Measurements from ENCODE around the gene GDF15.
A peak's percentile ranks its signal among the peaks of the same experiment; 100 is the strongest.
"Not testable (repeated sequence)": the region's sequence is repeated elsewhere in the genome, so short reads cannot be mapped to it uniquely, and the experiment has no call there.

The GDF15 gene

GRCh38 chr19:18399008-18399407 lies 13.1 kb downstream of the GDF15 start:
- Histone ChIP-seq H3K4me3 (peak overlapping the region in 1 of 10 experiments; percentile 97; a peak in 1 of 20 replicates), H3K4me2 (peak overlapping the region in 3 of 11 experiments; percentile 95 to 99 (median 99); a peak in 6 of 22 replicates), H3K4me1 (peaks cover 28 to 100% (median 54%) of the 10 kb centered on the region in 10 experiments), H3K9ac (peak overlapping the region in 3 of 11 experiments; percentile 77 to 86 (median 82); a peak in 5 of 22 replicates), H3K27ac (peak overlapping the region in 4 of 11 experiments; percentile 22 to 85 (median 82); a peak in 7 of 22 replicates), H3K36me3 (peaks cover 0 to 33% (median 0%) of the 10 kb centered on the region in 11 experiments; a peak in 6 of 22 replicates), H3K27me3 (peaks cover 0 to 9% (median 0%) of the 10 kb centered on the region in 11 experiments; a peak in 3 of 22 replicates), H4K20me1 (peaks cover 0 to 20% (median 0%) of the 10 kb centered on the region in 11 experiments; a peak in 4 of 22 replicates), H3K9me3 (replicated peaks in 1 of 11) (no peaks in the 10 kb centered on the region)
- TF ChIP-seq Cebpa-rat (IDR thresholded peaks at IDR 0.05), result no peak

- H3K36me3 ChIP-seq, result peaks cover 0 to 6% (median 0%) of the 10 kb centered on the region in 11 experiments; a peak in 4 of 22 replicates
Observed at GRCh38 chr19:18401580-18402112, 15.7 kb downstream of the GDF15 start.

GRCh38 chr19:18402455-18403248 lies 16.7 kb downstream of the GDF15 start:
- H4K20me1 ChIP-seq; H3K27me3 ChIP-seq; H3K36me3 ChIP-seq; H3K9me3 ChIP-seq (replicated peaks in 1 of 11): not testable (repeated sequence)
- peak overlapping the region; percentile 56 to 95 (median 74) for H3K4me2 ChIP-seq
- peak overlapping the region; percentile 49 to 84 (median 66) for H3K9ac ChIP-seq
- H3K4me1 ChIP-seq, result peaks cover 34 to 76% (median 54%) of the 10 kb centered on the region in 10 experiments
- peak overlapping the region in 5 of 10 experiments; percentile 28 to 50 (median 41); a peak in 8 of 20 replicates for H3K4me3 ChIP-seq
- H3K27ac ChIP-seq, result peak overlapping the region; percentile 58 to 85 (median 79)

More at GRCh38 chr19:18401580-18402112, 15.7 kb downstream of the GDF15 start:
- Histone ChIP-seq H3K4me3 (peak overlapping the region in 5 of 10 experiments; percentile 28 to 50 (median 41); a peak in 7 of 20 replicates), H3K4me2 (peak overlapping the region; percentile 56 to 99 (median 74)), H4K20me1 (peaks cover 0 to 7% (median 0%) of the 10 kb centered on the region in 11 experiments; a peak in 4 of 22 replicates), H3K27me3 (peaks cover 0 to 9% (median 3%) of the 10 kb centered on the region in 11 experiments; a peak in 3 of 22 replicates), H3K4me1 (peaks cover 34 to 75% (median 56%) of the 10 kb centered on the region in 10 experiments), H3K9ac (peak overlapping the region; percentile 49 to 84 (median 66); a peak in 21 of 22 replicates), H3K27ac (peak overlapping the region; percentile 58 to 85 (median 79)), H3K9me3 (replicated peaks in 1 of 11) (no peaks in the 10 kb centered on the region)
- TF ChIP-seq Cebpa-rat (IDR thresholded peaks at IDR 0.05), result no peak

- not testable (repeated sequence) for H3K36me3 ChIP-seq; H3K4me3 ChIP-seq; H3K27ac ChIP-seq; H3K9me3 ChIP-seq (replicated peaks in 1 of 11); H3K9ac ChIP-seq; H4K20me1 ChIP-seq
- Histone ChIP-seq H3K27me3 (peaks cover 0 to 13% (median 5%) of the 10 kb centered on the region in 11 experiments; a peak in 5 of 22 replicates), H3K4me1 (peaks cover 45 to 71% (median 58%) of the 10 kb centered on the region in 10 experiments), H3K4me2 (peak overlapping the region in 2 of 11 experiments; percentile 23 to 26; a peak in 3 of 22 replicates)
Observed at GRCh38 chr19:18405754-18406153, 19.8 kb downstream of the GDF15 start.

- no peaks in the 10 kb centered on the region; a peak in 1 of 22 replicates for H4K20me1 ChIP-seq
- no peak overlapping the region for H3K9ac ChIP-seq
- no peaks in the 10 kb centered on the region for H3K9me3 ChIP-seq (replicated peaks in 1 of 11)
- TF ChIP-seq Cebpa-rat (IDR thresholded peaks at IDR 0.05), result no peak
- peaks cover 0 to 13% (median 5%) of the 10 kb centered on the region in 11 experiments; a peak in 5 of 22 replicates for H3K27me3 ChIP-seq
- H3K27ac ChIP-seq, result no peak overlapping the region
- no peak overlapping the region for H3K4me3 ChIP-seq
- peaks cover 44 to 61% (median 50%) of the 10 kb centered on the region in 10 experiments for H3K4me1 ChIP-seq
- H3K4me2 ChIP-seq, result peak overlapping the region in 4 of 11 experiments; percentile 10 to 81 (median 70); a peak in 1 of 22 replicates
- no peaks in the 10 kb centered on the region for H3K36me3 ChIP-seq
Observed at GRCh38 chr19:18406749-18407148, 20.8 kb downstream of the GDF15 start.

GRCh38 chr19:18408053-18408476 lies 22.1 kb downstream of the GDF15 start:
- peak overlapping the region in 2 of 11 experiments; percentile 5 to 37; a peak in 4 of 22 replicates for H3K27ac ChIP-seq

GRCh38 chr19:18412610-18413239 lies 26.8 kb downstream of the GDF15 start:
- no peak for TF ChIP-seq Cebpa-rat (IDR thresholded peaks at IDR 0.05)
- peaks cover 41 to 77% (median 61%) of the 10 kb centered on the region in 10 experiments for H3K4me1 ChIP-seq

More at GRCh38 chr19:18408053-18408476, 22.1 kb downstream of the GDF15 start:
- TF ChIP-seq Cebpa-rat (IDR thresholded peaks at IDR 0.05), result peak in 1 of 11 experiments; percentile 65; a peak in 1 of 22 replicates
- Histone ChIP-seq H3K36me3 (no peaks in the 10 kb centered on the region), H4K20me1 (no peaks in the 10 kb centered on the region; a peak in 1 of 22 replicates), H3K27me3 (peaks cover 0 to 13% (median 5%) of the 10 kb centered on the region in 11 experiments; a peak in 5 of 22 replicates), H3K9me3 (replicated peaks in 1 of 11) (no peaks in the 10 kb centered on the region), H3K4me1 (peaks cover 31 to 48% (median 37%) of the 10 kb centered on the region in 10 experiments), H3K4me3 (no peak overlapping the region), H3K4me2 (peak overlapping the region; percentile 63 to 88 (median 77)), H3K9ac (peak overlapping the region in 2 of 11 experiments; percentile 10 to 20; a peak in 1 of 22 replicates)

GRCh38 chr19:18414504-18415177 lies 28.7 kb downstream of the GDF15 start:
- Histone ChIP-seq H3K4me2 (peak overlapping the region; percentile 91 to 98 (median 95)), H3K4me1 (peaks cover 42 to 77% (median 62%) of the 10 kb centered on the region in 10 experiments), H3K36me3 (no peaks in the 10 kb centered on the region), H3K27me3 (peaks cover 0 to 2% (median 0%) of the 10 kb centered on the region in 11 experiments; a peak in 3 of 22 replicates), H3K4me3 (peak overlapping the region; percentile 45 to 69 (median 55)), H3K27ac (peak overlapping the region; percentile 88 to 100 (median 95)), H4K20me1 (no peaks in the 10 kb centered on the region; a peak in 1 of 22 replicates), H3K9ac (peak overlapping the region; percentile 82 to 98 (median 92)), H3K9me3 (replicated peaks in 1 of 11) (no peaks in the 10 kb centered on the region)
- no peak for TF ChIP-seq Cebpa-rat (IDR thresholded peaks at IDR 0.05)

More at GRCh38 chr19:18412610-18413239, 26.8 kb downstream of the GDF15 start:
- H3K9me3 ChIP-seq (replicated peaks in 1 of 11), result no peaks in the 10 kb centered on the region
- no peak overlapping the region for H3K4me2 ChIP-seq
- H3K36me3 ChIP-seq, result no peaks in the 10 kb centered on the region
- no peak overlapping the region for H3K9ac ChIP-seq
- H3K27me3 ChIP-seq, result peaks cover 0 to 13% (median 0%) of the 10 kb centered on the region in 11 experiments; a peak in 5 of 22 replicates
- no peaks in the 10 kb centered on the region; a peak in 1 of 22 replicates for H4K20me1 ChIP-seq
- H3K27ac ChIP-seq, result no peak overlapping the region
- H3K4me3 ChIP-seq, result no peak overlapping the region

All from BLaER1 treated with 17β-estradiol and CSF1 and Interleukin-3, amounts not matched to agents 10 nM and 100 nM (cell line).